Endothelial cell of umbilical vein (primary cell): Measurements from ENCODE around the gene ZNF207. TPM values are rescaled to one million over a fixed set of nuclear protein-coding genes. Genes with fewer than 3 reads are reported as not detected.

Source experiments
- BruUV-seq: library from RNA; stranded (reverse); fragments of 400-500 nt; replicated peaks from 2 replicates; lab custom pipeline; 2021; lab: Mats Ljungman, UMichigan
- CTCF ChIA-PET: fragments of 300-600, 350-600 bp; sonication (Branson Sonifier 250); formaldehyde crosslinking; loops from one replicate; lab custom pipeline; 2021; ENCODE audit warnings: antibody characterized with exemption, inconsistent platforms; lab: Charles Lee
- POLR2A ChIA-PET: fragments of 300-600, 350-600 bp; sonication (Branson Sonifier 250); formaldehyde crosslinking; loops from one replicate; lab custom pipeline; 2021; ENCODE audit warnings: antibody characterized with exemption, inconsistent platforms; lab: Charles Lee
- DNase-seq: peaks from one replicate; pipeline ENCODE4 v3.0.0-alpha.2; 2011; ENCODE audit warnings: low read depth, low spot score
- FAIRE-seq: peaks from 2 replicates; lab custom pipeline; 2011; peaks lifted over from hg19 to GRCh38; lab: Jason Lieb, UNC
- H2AFZ ChIP-seq: 2 replicates; pipeline ENCODE4 v1.6.0; 2012; ENCODE audit warnings: low read depth, low read length, control low read depth, inconsistent platforms
- H3K27ac ChIP-seq: 2 replicates; pipeline ENCODE4 v1.5.1; 2011; ENCODE audit warnings: low read depth, mild to moderate bottlenecking, control low read depth, low read length, moderate library complexity; ENCODE audit not compliant: insufficient read depth
- H3K27me3 ChIP-seq, 2 experiments: 2 replicates each; pipeline versions ENCODE4 v1.6.0 to v1.6.1; 2011; ENCODE audit warnings: low read length in 2 of 2, mixed read lengths in 1 of 2; ENCODE audit not compliant: control insufficient read depth in 2 of 2, insufficient read depth in 2 of 2
- H3K36me3 ChIP-seq, 2 experiments: 2 replicates in 1 of 2; 3 replicates in 1 of 2; pipeline ENCODE4 v1.5.1; 2011; ENCODE audit warnings: low read length in 2 of 2, mild to moderate bottlenecking in 1 of 2, moderate library complexity in 1 of 2; ENCODE audit not compliant: control insufficient read depth in 2 of 2, insufficient read depth in 2 of 2; ENCODE audit errors: extremely low read depth in 1 of 2
- H3K4me1 ChIP-seq: 3 replicates; pipeline ENCODE4 v1.5.1; 2011; ENCODE audit warnings: mild to moderate bottlenecking, low read length; ENCODE audit not compliant: control insufficient read depth, insufficient read depth; ENCODE audit errors: extremely low read depth
- H3K4me2 ChIP-seq: 2 replicates; pipeline ENCODE4 v1.6.1; 2011; ENCODE audit warnings: low read length, control low read depth, mixed read lengths; ENCODE audit not compliant: insufficient read depth
- H3K4me3 ChIP-seq, 3 experiments: fragments of 200-600 bp in 1 of 3; sonication (generic), shearing (Covaris generic) in 1 of 3; replicated peaks in 1 of 3; 2 replicates each; pipeline ENCODE4 v1.5.1; 2011 to 2016; ENCODE audit warnings: control low read depth in 3 of 3, low read length in 3 of 3, mild to moderate bottlenecking in 2 of 3, inconsistent platforms in 1 of 3, low read depth in 1 of 3, moderate library complexity in 1 of 3; ENCODE audit not compliant: insufficient read depth in 1 of 3
- H3K79me2 ChIP-seq: 2 replicates; pipeline ENCODE4 v1.6.0; 2012; ENCODE audit warnings: low read length, inconsistent platforms; ENCODE audit not compliant: control insufficient read depth, insufficient read depth
- H3K9ac ChIP-seq: replicated peaks from 2 replicates; pipeline ENCODE3; 2011; ENCODE audit warnings: low read length, control low read depth; ENCODE audit not compliant: insufficient read depth; ENCODE audit errors: extremely low read depth
- H3K9me1 ChIP-seq: replicated peaks from 3 replicates; pipeline ENCODE4 v1.6.0; 2011; ENCODE audit warnings: mild to moderate bottlenecking, low read length; ENCODE audit not compliant: control insufficient read depth, insufficient read depth; ENCODE audit errors: extremely low read depth
- H3K9me3 ChIP-seq: replicated peaks from 2 replicates; pipeline ENCODE4 v1.5.1; 2012; ENCODE audit warnings: low read length, inconsistent platforms; ENCODE audit not compliant: control insufficient read depth, insufficient read depth
- H4K20me1 ChIP-seq: replicated peaks from 2 replicates; pipeline ENCODE3; 2011; ENCODE audit warnings: mild to moderate bottlenecking, low read length; ENCODE audit not compliant: control insufficient read depth, insufficient read depth; ENCODE audit errors: extremely low read depth
- CTCF ChIP-seq, 2 donors: IDR thresholded peaks; 1 replicate in 1 of 2; 2 replicates in 1 of 2; pipeline ENCODE4 v1.5.1; 2011; ENCODE audit warnings: low read length in 2 of 2, mild to moderate bottlenecking in 2 of 2, moderate library complexity in 2 of 2, control low read depth in 1 of 2, inconsistent platforms in 1 of 2, low read depth in 1 of 2; ENCODE audit not compliant: insufficient read depth in 1 of 2; ENCODE audit errors: extremely low read depth in 1 of 2
- EZH2 ChIP-seq: IDR thresholded peaks from 2 replicates; pipeline ENCODE4 v1.6.1; 2012; ENCODE audit warnings: borderline replicate concordance, low read depth, mild to moderate bottlenecking, moderate library complexity, low read length, inconsistent platforms; ENCODE audit not compliant: severe bottlenecking
- FOS ChIP-seq: IDR thresholded peaks from 2 replicates; pipeline ENCODE4 v1.6.1; 2011; ENCODE audit warnings: mild to moderate bottlenecking, low read length, moderate library complexity, borderline replicate concordance; ENCODE audit not compliant: insufficient read depth
- GATA2 ChIP-seq: IDR thresholded peaks from 2 replicates; pipeline ENCODE4 v1.7.0; 2011; ENCODE audit warnings: low read depth, mild to moderate bottlenecking, moderate library complexity, mixed read lengths, low read length; ENCODE audit not compliant: insufficient read length, insufficient read depth
- MAX ChIP-seq: IDR thresholded peaks from 2 replicates; pipeline ENCODE4 v1.6.1; 2011; ENCODE audit not compliant: insufficient read depth, insufficient read length
- MYC ChIP-seq: IDR thresholded peaks from one replicate; pipeline ENCODE4 v1.6.1; 2011; ENCODE audit warnings: mild to moderate bottlenecking, low read depth, low read length
- POLR2A ChIP-seq: IDR thresholded peaks from 2 replicates; pipeline ENCODE4 v1.6.1; 2012; ENCODE audit warnings: low read depth, mild to moderate bottlenecking, control low read depth, low read length
- POLR2AphosphoS5 ChIP-seq: IDR thresholded peaks from 2 replicates; pipeline ENCODE4 v1.6.1; 2012; ENCODE audit warnings: low read depth, mild to moderate bottlenecking, control low read depth, low read length, moderate library complexity; ENCODE audit not compliant: insufficient read depth
- dilution Hi-C: fragments of 300-500 bp; cut with MboI; formaldehyde crosslinking; loops from one replicate; pipeline ENCODE4 v1.15.0; 2019; ENCODE audit warnings: low sequenced_read_pairs; ENCODE audit not compliant: extremely low pct_ligation_motif_present
- intact Hi-C: fragments of 100-400 bp; cut with micrococcal nuclease; formaldehyde crosslinking; loops from one replicate; pipeline ENCODE4 v1.10.0; 2022
- polyA plus RNA-seq, 4 experiments: library from polyadenylated mRNA; depleted of rRNA in 3 of 4; stranded (reverse) in 3 of 4; unstranded in 1 of 4; fragments of >200 nt; gene quantifications; 2 replicates each; pipeline versions ENCODE4 v1.2.1 to v1.2.3, GENCODE V29; 2011 to 2012; ENCODE audit warnings: missing spikeins in 1 of 4
- total RNA-seq: library from RNA; stranded (reverse); gene quantifications from 2 replicates; pipeline ENCODE4 v1.2.3, GENCODE V29; 2021

The ZNF207 gene
- total and polyA plus RNA-seq, 2 donors (not counting 3 experiments of a cell fraction or from before 2014, with no cell fraction given) = 206 to 231 TPM

- dilution Hi-C loops = no loop called here
- no peaks in the 10 kb centered on the region for H3K9me3 ChIP-seq
- peaks cover 3% of the 10 kb centered on the region for H4K20me1 ChIP-seq
- FAIRE-seq = no peak
- no peaks in the 10 kb centered on the region for H3K36me3 ChIP-seq
- no peak for DNase-seq
- H3K9me1 ChIP-seq = no peaks in the 10 kb centered on the region
- H3K27me3 ChIP-seq = no peaks in the 10 kb centered on the region
- no peaks in the 10 kb centered on the region for H3K4me1 ChIP-seq
- H3K79me2 ChIP-seq = no peaks in the 10 kb centered on the region
- no TSS peak for BruUV-seq
- intact Hi-C loops = no loop called here
- TF ChIP-seq FOS = no peak
- peak; percentile 33 for TF ChIP-seq POLR2A
- TF ChIP-seq CTCF (IDR thresholded peaks at IDR 0.05; ENCODE audit: extremely low read depth in 1 of 2, insufficient read depth in 1 of 2, low read depth in 1 of 2, low read length in 2 of 2) = no peak
- no peak overlapping the region for H3K4me3 ChIP-seq
- ChIA-PET CTCF (no interaction called here), POLR2A (no interaction called here)
- no peak overlapping the region for H3K4me2 ChIP-seq
- H3K27ac ChIP-seq = no peak overlapping the region
- H3K9ac ChIP-seq = no peak overlapping the region
- H2AFZ ChIP-seq = no peak overlapping the region
These were observed 43.9 kb downstream of the ZNF207 start for GRCh38 chr17:32393904-32394303.

DNA sequence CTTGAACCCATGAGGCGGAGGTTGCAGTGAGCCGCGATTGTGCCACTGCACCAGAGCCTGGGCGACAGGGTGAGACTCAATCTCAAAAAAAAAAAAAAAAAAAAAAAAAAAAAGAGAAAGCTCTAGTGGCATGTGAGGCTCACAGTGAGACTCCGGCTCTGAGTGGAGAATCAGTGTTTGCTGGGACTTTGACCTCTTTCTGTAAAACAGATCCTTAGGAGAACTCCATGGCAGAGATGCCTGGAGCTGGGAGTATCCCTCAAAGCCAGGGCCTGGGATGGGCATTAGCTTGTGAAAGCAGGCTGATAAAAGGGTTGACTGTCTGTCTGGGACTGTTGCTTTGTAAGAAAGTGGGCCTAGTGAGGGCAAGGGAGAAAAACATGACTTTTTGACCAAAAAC is 46.4 kb downstream of the ZNF207 start:
- no peaks in the 10 kb centered on the region for H3K9me3 ChIP-seq
- no peak for FAIRE-seq
- DNase-seq = no peak
- H3K9ac ChIP-seq = no peak overlapping the region
- H3K36me3 ChIP-seq = no peaks in the 10 kb centered on the region
- no peaks in the 10 kb centered on the region for H3K79me2 ChIP-seq
- H3K4me1 ChIP-seq = no peaks in the 10 kb centered on the region
- no peaks in the 10 kb centered on the region for H3K9me1 ChIP-seq
- no TSS peak for BruUV-seq
- no peak overlapping the region for H3K4me3 ChIP-seq
- H2AFZ ChIP-seq = no peak overlapping the region
- ChIA-PET CTCF (interaction anchor here (0.6 kb wide), 1 partner anchor 48 kb away, joined by 10 read pairs; the partner anchor contains the start of gene PSMD11), POLR2A (no interaction called here)
- H3K27me3 ChIP-seq = no peaks in the 10 kb centered on the region
- H3K4me2 ChIP-seq = no peak overlapping the region
- TF ChIP-seq CTCF (IDR thresholded peaks at IDR 0.05; ENCODE audit: extremely low read depth in 1 of 2, insufficient read depth in 1 of 2, low read depth in 1 of 2, low read length in 2 of 2) (no peak), MAX (no peak), FOS (no peak), EZH2 (no peak), MYC (no peak), GATA2 (no peak), POLR2AphosphoS5 (no peak)
- H3K27ac ChIP-seq = no peak overlapping the region
- no peaks in the 10 kb centered on the region for H4K20me1 ChIP-seq
- intact Hi-C loops = no loop called here
- dilution Hi-C loops = no loop called here
